Astrocyte (in vitro differentiated cells and primary cell): ENCODE results near the gene XXYLT1. TPM values are rescaled to one million over a fixed set of nuclear protein-coding genes. Genes with fewer than 3 reads are reported as not detected.
A peak's percentile ranks its signal among the peaks of the same experiment; 100 is the strongest.

Experiments used
- DNase-seq: peaks from one replicate; pipeline ENCODE4 v3.0.0-alpha.2; 2010; ENCODE audit warnings: low read depth
- FAIRE-seq: peaks from 2 replicates; lab custom pipeline; 2011; peaks lifted over from hg19 to GRCh38; lab: Jason Lieb, UNC
- H2AFZ ChIP-seq: 2 replicates; pipeline ENCODE4 v1.6.0; 2012; ENCODE audit warnings: low read depth, low read length, inconsistent platforms
- H3K27ac ChIP-seq: 2 replicates; pipeline ENCODE4 v1.5.1; 2011; ENCODE audit warnings: low read depth, low read length, inconsistent platforms
- H3K27me3 ChIP-seq: 2 replicates; pipeline ENCODE4 v1.6.0; 2011; ENCODE audit warnings: low read length, inconsistent platforms; ENCODE audit not compliant: insufficient read depth
- H3K36me3 ChIP-seq: 2 replicates; pipeline ENCODE4 v1.5.1; 2011; ENCODE audit warnings: low read length, inconsistent platforms; ENCODE audit not compliant: insufficient read depth
- H3K4me1 ChIP-seq: 2 replicates; pipeline ENCODE4 v1.5.1; 2011; ENCODE audit warnings: low read length, inconsistent platforms; ENCODE audit not compliant: insufficient read depth
- H3K4me2 ChIP-seq: 2 replicates; pipeline ENCODE4 v1.6.0; 2012; ENCODE audit warnings: low read length, inconsistent platforms
- H3K4me3 ChIP-seq: 2 replicates; pipeline ENCODE4 v1.5.1; 2011; ENCODE audit warnings: low read depth, mild to moderate bottlenecking, low read length, inconsistent platforms; ENCODE audit not compliant: insufficient read depth
- H3K79me2 ChIP-seq: 2 replicates; pipeline ENCODE4 v1.6.0; 2012; ENCODE audit warnings: mild to moderate bottlenecking, low read length, inconsistent platforms; ENCODE audit not compliant: insufficient read depth
- H3K9ac ChIP-seq: 2 replicates; pipeline ENCODE4 v1.6.0; 2012; ENCODE audit warnings: mild to moderate bottlenecking, low read length, inconsistent platforms
- H3K9me3 ChIP-seq: 2 replicates; pipeline ENCODE4 v1.5.1; 2012; ENCODE audit warnings: low read depth, mild to moderate bottlenecking, low read length, inconsistent platforms; ENCODE audit not compliant: insufficient read depth
- H4K20me1 ChIP-seq: 2 replicates; pipeline ENCODE4 v1.6.0; 2012; ENCODE audit warnings: low read length, inconsistent platforms; ENCODE audit not compliant: insufficient read depth
- H3K27ac Mint-ChIP-seq: one replicate; pipeline ENCODE4 v1.8.0; 2021; ENCODE audit warnings: mild to moderate bottlenecking, mixed read lengths; ENCODE audit not compliant: unreplicated experiment
- H3K27me3 Mint-ChIP-seq: one replicate; pipeline ENCODE4 v1.8.0; 2021; ENCODE audit warnings: low read depth, mixed read lengths; ENCODE audit not compliant: unreplicated experiment
- H3K36me3 Mint-ChIP-seq: one replicate; pipeline ENCODE4 v1.8.0; 2021; ENCODE audit warnings: low read depth, mixed read lengths; ENCODE audit not compliant: unreplicated experiment
- H3K4me1 Mint-ChIP-seq: one replicate; pipeline ENCODE4 v1.8.0; 2021; ENCODE audit warnings: low read depth, mixed read lengths; ENCODE audit not compliant: unreplicated experiment
- H3K4me3 Mint-ChIP-seq: one replicate; pipeline ENCODE4 v1.8.0; 2021; ENCODE audit warnings: mild to moderate bottlenecking, moderate library complexity, mixed read lengths; ENCODE audit not compliant: unreplicated experiment
- H3K9me3 Mint-ChIP-seq: one replicate; pipeline ENCODE4 v1.8.0; 2021; ENCODE audit warnings: mild to moderate bottlenecking, mixed read lengths; ENCODE audit not compliant: unreplicated experiment
- EZH2 ChIP-seq: IDR thresholded peaks from 2 replicates; pipeline ENCODE4 v1.6.1; 2012; ENCODE audit warnings: mild to moderate bottlenecking, low read length, inconsistent platforms; ENCODE audit not compliant: insufficient read depth
- total RNA-seq: library from RNA; stranded (reverse); gene quantifications from 2 replicates; pipeline ENCODE4 v1.2.1, GENCODE V29; 2021
- TF ChIP-seq, protein P1 (sequence below): IDR thresholded peaks from 2 replicates; pipeline ENCODE4 v1.5.1; 2011; ENCODE audit warnings: low read depth, mild to moderate bottlenecking, inconsistent platforms, low read length, moderate library complexity; ENCODE audit not compliant: insufficient read depth

The XXYLT1 gene
- total RNA-seq, 1 donor from 2014 or later: 26.2 TPM

DNA sequence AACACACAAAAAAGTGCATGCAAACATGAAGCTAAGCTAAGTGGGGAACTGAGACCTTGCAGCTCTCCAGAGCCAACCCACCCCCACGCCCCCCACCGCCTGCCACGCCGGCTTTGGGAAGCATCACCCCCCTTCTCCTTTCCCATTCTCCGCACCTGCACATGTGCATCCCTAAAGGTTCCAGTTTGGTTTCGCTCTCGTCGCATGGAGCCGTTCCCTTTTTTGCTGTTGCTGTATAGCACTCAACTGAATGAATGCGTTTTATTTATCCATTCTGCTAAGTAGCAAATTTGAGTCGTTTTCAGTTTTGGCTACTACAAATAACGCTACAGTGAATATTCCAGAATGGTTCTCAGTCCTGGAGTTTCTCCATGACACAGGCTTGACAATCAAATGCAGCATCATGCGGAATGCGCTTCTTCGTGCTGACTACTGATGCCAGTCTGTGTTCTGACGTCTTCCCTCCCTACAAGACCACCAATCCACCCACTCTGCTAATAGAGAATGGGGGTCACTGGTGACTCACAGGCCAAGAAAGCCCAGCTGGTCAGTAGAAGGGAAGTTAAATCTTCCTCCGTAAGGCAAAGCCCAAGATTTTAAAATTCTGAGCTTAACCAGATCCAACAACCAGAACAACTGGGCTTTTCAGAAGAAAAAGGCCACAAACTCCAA, 115.3 kb downstream of the XXYLT1 start:
- H2AFZ ChIP-seq: no peak overlapping the region
- H3K4me3 ChIP-seq: no peak overlapping the region
- FAIRE-seq: no peak
- peak overlapping the region; percentile 64 for H3K9ac ChIP-seq
- peak overlapping the region; percentile 75 for H3K4me2 ChIP-seq
- H3K36me3 ChIP-seq: no peaks in the 10 kb centered on the region
- no peak overlapping the region for H3K27ac Mint-ChIP-seq
- no peaks in the 10 kb centered on the region for H4K20me1 ChIP-seq
- H3K27me3 ChIP-seq: no peaks in the 10 kb centered on the region
- H3K36me3 Mint-ChIP-seq: no peaks in the 10 kb centered on the region
- TF ChIP-seq, protein P1, sequence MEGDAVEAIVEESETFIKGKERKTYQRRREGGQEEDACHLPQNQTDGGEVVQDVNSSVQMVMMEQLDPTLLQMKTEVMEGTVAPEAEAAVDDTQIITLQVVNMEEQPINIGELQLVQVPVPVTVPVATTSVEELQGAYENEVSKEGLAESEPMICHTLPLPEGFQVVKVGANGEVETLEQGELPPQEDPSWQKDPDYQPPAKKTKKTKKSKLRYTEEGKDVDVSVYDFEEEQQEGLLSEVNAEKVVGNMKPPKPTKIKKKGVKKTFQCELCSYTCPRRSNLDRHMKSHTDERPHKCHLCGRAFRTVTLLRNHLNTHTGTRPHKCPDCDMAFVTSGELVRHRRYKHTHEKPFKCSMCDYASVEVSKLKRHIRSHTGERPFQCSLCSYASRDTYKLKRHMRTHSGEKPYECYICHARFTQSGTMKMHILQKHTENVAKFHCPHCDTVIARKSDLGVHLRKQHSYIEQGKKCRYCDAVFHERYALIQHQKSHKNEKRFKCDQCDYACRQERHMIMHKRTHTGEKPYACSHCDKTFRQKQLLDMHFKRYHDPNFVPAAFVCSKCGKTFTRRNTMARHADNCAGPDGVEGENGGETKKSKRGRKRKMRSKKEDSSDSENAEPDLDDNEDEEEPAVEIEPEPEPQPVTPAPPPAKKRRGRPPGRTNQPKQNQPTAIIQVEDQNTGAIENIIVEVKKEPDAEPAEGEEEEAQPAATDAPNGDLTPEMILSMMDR: no peak
- no peak for TF ChIP-seq EZH2
- no peaks in the 10 kb centered on the region for H3K9me3 ChIP-seq
- H3K4me1 ChIP-seq: peaks cover 65% of the 10 kb centered on the region
- DNase-seq: peak; percentile 76
- no peaks in the 10 kb centered on the region for H3K9me3 Mint-ChIP-seq
- peaks cover 51% of the 10 kb centered on the region for H3K4me1 Mint-ChIP-seq
- peak overlapping the region; percentile 47 for H3K4me3 Mint-ChIP-seq
- peak overlapping the region; percentile 82 for H3K27ac ChIP-seq
- H3K27me3 Mint-ChIP-seq: no peaks in the 10 kb centered on the region
- peaks cover 4% of the 10 kb centered on the region for H3K79me2 ChIP-seq

DNA sequence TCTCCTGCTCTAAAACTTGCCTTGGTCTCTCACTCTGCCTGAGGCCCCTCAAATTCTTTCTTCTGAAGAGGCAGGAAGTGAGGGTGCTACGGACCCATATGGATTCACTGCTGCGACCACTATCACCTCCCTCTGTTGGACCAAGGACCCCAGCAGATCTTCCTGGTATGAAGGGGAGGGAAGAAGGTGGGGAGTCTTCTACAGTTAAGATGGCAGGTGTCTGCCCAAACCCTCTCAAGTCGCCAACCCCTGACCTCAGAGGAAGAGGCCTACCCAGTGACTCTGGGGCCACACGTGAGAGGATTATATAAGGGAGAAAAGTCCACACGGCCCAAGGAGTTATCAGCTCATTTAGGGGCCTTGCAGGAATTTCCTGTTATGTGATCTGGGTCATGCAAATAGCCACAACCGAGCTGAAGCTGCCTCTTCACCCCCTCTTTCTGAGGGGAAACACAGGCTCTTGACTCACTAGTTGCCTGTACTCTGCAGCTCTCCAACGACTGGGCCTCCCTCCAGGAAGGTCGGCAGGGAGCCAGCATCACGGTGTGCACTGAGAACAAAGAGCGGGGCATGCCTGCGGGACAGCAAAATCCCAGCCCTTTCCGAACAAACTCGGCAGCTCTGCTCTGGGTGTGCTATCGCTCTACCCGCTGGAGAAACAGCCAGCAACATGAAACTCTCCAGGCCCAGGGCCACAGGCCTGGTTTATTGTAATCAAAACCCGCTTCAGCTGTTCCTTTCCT, 116.0 kb downstream of the XXYLT1 start:
- Histone ChIP-seq H3K27me3 (no peaks in the 10 kb centered on the region), H3K36me3 (no peaks in the 10 kb centered on the region), H2AFZ (peak overlapping the region; percentile 24), H4K20me1 (no peaks in the 10 kb centered on the region), H3K4me2 (peak overlapping the region; percentile 75), H3K79me2 (peaks cover 6% of the 10 kb centered on the region), H3K27ac (peak overlapping the region; percentile 82), H3K9me3 (no peaks in the 10 kb centered on the region), H3K4me3 (no peak overlapping the region), H3K4me1 (peaks cover 62% of the 10 kb centered on the region), H3K9ac (peak overlapping the region; percentile 64)
- DNase-seq (peak; percentile 97), FAIRE-seq (no peak)
- peaks cover 50% of the 10 kb centered on the region for H3K4me1 Mint-ChIP-seq
- H3K36me3 Mint-ChIP-seq: no peaks in the 10 kb centered on the region
- no peaks in the 10 kb centered on the region for H3K27me3 Mint-ChIP-seq
- H3K4me3 Mint-ChIP-seq: no peak overlapping the region
- H3K9me3 Mint-ChIP-seq: no peaks in the 10 kb centered on the region
- H3K27ac Mint-ChIP-seq: no peak overlapping the region
- TF ChIP-seq, protein P1: no peak
- TF ChIP-seq EZH2: no peak
